Measurements from ENCODE around the gene PRRC1.

GRCh38 chr5:127486471-127486870 lies 31.0 kb upstream of the PRRC1 start:
- TF ChIP-seq, protein P1, sequence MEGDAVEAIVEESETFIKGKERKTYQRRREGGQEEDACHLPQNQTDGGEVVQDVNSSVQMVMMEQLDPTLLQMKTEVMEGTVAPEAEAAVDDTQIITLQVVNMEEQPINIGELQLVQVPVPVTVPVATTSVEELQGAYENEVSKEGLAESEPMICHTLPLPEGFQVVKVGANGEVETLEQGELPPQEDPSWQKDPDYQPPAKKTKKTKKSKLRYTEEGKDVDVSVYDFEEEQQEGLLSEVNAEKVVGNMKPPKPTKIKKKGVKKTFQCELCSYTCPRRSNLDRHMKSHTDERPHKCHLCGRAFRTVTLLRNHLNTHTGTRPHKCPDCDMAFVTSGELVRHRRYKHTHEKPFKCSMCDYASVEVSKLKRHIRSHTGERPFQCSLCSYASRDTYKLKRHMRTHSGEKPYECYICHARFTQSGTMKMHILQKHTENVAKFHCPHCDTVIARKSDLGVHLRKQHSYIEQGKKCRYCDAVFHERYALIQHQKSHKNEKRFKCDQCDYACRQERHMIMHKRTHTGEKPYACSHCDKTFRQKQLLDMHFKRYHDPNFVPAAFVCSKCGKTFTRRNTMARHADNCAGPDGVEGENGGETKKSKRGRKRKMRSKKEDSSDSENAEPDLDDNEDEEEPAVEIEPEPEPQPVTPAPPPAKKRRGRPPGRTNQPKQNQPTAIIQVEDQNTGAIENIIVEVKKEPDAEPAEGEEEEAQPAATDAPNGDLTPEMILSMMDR (IDR thresholded peaks at IDR 0.05), result no peak
- TF ChIP-seq POLR2A (IDR thresholded peaks at IDR 0.05), result no peak
- no peak for TF ChIP-seq POLR2AphosphoS5 (IDR thresholded peaks at IDR 0.05)
- no peak for TF ChIP-seq EP300 (IDR thresholded peaks at IDR 0.05)
